ENCODE results near the gene THSD4.

- no peak for TF ChIP-seq CTCF (IDR thresholded peaks at IDR 0.05; ENCODE audit: low read depth, low read length)
- TF ChIP-seq EZH2phosphoT487 (IDR thresholded peaks at IDR 0.05; ENCODE audit: low read depth): no peak
Observed at GRCh38 chr15:71194286-71194685, 79.0 kb downstream of the THSD4 start.

All from OCI-LY3 (cell line).